ENCODE measurements around the gene PAPOLG.
"Not testable (repeated sequence)": the region's sequence is repeated elsewhere in the genome, so short reads cannot be mapped to it uniquely, and the experiment has no call there.

PAPOLG gene

DNA sequence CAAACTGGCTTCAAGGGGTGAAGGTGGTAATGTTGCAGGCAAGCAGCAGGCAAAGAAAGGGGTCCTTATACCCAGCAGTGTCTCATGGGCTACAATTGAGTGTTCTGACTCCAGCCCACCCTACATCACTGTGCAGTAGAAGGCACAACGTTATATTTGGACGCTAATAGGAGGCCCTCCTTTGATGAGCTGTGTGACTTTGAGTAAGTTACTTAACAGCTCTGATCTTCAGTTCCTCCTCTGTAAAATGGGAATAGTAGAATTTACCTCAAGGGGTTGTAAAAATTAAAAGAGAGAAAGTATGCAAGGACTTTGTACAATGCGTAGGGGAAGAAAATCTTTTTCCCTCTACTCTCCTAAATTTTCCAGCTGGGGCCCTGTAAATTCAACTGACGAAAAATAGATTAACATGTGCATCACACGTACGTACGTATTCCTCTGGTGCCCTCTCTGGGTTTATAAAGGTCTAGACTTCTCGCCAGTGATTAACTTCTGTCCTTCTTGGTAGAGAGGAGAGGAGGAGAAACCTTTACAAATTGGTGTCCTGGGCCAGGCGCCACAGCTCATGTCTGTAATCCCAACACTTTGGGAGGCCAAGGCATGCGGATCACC, 67.7 kb downstream of the PAPOLG start:
- DNase-seq, result no peak

DNA sequence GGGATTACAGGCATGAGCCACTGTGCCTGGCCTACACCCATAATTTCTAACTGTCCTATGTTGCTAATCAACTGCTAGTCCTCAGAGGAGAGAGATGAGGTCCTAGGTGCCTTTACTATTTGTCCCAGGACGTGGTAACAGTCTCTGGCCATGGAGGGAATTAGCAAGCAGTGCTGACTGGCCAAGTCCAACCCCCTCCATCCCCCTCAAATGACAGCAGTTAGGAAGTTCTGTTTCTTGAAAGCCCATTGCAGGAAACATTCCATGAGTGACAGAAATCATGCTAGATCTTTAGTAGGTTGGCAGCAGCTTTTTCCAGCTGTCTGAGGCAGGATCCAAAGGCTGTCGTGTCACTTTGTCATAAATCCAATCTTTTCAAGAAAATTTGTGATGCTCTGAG, 69.6 kb downstream of the PAPOLG start:
- no peak for DNase-seq

DNA sequence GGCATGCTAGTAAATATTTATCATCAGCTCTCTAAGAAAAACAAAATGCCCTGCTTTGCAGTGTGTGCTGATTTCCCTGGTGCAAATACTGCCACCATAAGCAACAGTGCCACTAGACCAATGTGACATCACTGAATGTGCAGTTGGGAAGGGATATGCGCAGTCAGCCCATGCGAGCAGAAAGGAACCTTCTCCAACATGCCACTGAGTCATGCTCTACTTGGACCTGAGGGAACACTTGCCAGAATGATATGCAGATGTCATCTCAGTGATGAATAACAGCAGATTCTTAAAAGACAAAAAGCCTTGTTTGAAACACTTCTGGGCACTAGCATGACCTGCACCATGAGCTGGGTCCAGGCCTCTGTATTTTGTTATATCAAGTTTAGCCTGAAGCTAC, 70.0 kb downstream of the PAPOLG start:
- no peak for DNase-seq

DNA sequence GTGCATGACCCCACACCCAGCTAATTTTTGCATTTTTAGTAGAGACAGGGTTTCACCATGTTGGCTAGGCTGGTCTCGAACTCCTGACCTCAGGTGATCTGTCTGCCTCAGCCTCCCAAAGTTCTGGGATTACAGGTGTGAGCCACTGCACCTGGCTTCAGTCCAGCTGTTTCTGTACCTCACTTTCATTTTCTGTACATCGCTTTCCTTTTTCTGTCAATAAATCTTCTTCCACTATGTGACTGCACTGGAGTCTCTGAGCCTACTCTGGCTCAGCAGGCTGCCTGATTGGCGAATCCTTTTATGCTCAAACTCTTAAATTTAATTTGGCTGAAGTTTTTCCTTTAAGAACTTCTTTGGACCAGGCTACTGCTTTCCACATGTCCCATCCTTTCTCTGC, 70.8 kb downstream of the PAPOLG start:
- DNase-seq, result not testable (repeated sequence)

DNA sequence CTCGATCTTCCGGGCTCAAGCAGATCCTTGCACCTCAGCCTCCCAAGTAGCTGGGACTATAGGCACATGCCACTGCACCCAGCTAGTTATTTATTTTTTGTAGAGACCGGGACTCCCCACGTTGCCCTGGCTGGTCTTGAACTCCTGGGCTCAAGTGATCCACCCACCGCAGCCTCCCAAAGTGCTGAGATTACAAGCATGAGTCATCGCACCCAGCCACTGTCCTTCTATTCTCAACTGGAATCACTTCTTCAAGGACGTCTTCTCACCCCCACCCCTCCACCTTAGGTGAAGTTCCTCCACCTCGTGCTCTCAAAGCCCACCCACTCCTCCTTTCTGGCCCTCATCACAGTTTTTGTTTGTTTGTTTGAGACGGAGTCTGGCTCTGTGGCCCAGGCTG, 71.3 kb downstream of the PAPOLG start:
- DNase-seq, result no peak

DNA sequence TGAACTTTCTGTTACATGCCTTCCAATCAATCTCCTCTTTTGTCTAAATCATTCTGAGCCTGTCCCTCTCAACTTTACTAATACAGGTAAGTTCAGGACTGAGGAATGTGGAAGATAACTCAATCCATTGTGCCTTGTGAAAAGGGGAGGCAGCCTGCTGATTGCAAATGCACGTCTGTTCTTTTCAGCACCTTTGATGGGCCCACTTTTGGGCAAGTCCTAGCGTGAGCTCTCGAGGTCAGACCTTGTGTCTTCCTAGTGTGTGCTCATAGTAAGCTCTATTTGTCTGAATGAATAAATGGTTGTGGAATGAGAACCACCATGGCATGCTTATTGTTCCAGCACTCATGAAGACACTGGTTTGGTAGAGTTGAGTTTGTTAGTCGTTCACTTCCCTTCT, 74.9 kb downstream of the PAPOLG start:
- DNase-seq, result no peak

DNA sequence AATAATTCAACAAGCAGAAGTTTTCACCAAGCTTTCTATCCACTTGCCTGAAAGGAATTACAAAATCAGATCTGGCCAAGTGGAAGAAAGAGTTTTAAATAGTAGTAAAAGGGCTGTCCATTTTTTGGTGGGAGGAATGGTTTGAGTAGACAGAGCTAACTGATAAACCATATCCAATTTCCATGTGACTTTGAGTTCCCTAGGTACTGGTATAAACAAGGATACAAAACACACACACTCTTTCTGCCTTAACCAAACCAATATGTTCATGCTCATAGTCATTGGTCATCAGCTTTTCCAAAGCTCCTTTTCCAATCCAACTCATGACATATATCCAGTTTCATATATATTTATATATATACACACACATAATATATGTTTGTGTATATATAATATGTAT, 75.9 kb downstream of the PAPOLG start:
- no peak for DNase-seq

DNA sequence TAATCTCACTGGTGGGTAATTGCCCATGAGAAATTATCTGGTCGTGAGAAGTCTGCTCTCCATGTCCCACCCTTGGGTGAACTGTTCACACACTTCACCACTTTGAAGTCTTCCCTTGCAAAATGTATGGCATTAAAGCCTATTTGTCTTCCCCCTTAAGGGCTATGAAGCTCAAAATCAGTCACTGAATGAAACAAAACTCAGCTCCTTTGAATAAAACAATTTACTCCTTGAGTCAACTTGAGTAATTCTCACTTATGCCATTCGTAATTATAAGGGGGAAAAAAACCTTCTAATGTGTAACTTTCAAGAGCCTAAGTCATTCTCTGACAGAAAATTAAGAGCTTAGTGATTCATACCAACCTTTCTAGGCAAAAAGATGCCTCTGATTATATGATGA, 76.6 kb downstream of the PAPOLG start:
- DNase-seq, result no peak

DNA sequence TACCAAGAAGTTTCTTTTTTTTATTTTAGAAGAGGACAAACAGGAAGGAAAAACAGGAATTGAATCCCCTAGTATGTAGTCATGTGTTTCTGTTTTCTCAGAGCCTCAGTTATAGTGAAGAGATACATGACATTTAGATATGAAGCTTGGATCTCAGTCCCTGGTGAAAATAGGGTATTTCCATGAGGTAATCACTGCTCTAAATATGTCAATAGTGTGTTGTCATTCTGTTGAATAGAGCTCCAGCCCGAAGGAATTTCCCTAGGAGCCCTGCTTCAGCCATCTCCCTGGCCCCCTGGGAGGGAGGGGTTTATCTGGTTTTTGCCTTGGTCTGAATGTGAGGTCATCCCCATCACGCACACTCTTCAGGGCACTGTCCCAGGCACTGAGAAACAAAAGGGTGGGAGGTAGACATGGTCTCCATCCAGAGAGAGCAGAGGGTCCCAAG, 78.2 kb downstream of the PAPOLG start:
- DNase-seq, result no peak

DNA sequence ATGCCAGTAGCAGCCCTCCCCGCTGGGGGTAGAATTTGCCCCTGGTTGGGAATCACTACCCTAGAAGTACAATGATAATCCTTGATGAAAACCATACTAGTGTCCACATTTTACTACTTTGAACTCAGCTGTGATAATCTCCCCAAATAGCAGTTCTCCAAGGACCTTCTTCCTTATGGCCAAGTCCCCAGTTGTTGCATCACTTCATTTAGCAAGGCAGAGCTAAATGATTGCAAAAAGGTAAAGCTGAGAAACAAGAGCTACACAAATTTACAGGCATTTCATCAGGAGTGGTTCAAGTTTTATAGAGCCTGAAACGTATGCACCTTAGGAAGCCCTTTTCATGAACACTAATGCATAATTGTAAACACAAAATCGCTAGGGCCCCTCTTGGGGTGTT, 80.4 kb downstream of the PAPOLG start:
- no peak for DNase-seq

DNA sequence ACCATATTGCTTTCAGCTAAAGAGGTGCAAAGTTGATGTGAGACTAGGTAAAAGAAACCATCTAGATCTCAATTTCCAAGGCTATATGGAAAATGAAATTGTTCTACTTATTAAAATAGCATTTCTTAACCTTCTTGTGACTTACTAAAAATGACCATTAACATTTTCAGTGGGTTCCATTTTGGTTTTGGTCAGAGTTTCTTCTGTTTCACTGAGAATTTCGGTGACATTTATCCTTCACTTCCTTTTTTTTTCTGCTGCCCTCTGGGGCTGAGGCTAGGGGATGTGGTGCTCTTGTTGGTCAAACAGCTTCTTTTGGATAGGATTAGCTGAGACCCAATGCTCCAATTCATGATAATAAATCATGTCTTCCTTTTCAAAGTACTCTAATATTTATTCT, 81.1 kb downstream of the PAPOLG start:
- DNase-seq, result no peak

DNA sequence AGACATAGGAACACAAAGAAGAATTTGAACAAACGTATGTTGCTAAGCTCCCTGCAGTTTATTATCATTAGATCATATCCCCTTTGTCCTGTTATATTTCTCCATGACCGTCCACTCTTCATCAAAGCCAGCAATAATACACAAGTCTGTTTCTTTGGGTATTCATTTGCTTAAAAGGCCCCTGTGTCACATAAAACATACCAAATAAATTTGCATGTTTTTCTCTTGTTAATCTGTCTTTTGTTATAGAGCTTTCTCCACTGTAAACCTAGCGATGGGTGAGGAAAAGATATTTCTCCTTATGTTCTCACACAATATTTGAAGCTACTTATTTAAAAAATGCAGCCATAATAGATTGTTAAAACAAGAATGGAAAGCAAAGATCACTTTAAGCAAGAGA, 82.4 kb downstream of the PAPOLG start:
- no peak for DNase-seq

DNA sequence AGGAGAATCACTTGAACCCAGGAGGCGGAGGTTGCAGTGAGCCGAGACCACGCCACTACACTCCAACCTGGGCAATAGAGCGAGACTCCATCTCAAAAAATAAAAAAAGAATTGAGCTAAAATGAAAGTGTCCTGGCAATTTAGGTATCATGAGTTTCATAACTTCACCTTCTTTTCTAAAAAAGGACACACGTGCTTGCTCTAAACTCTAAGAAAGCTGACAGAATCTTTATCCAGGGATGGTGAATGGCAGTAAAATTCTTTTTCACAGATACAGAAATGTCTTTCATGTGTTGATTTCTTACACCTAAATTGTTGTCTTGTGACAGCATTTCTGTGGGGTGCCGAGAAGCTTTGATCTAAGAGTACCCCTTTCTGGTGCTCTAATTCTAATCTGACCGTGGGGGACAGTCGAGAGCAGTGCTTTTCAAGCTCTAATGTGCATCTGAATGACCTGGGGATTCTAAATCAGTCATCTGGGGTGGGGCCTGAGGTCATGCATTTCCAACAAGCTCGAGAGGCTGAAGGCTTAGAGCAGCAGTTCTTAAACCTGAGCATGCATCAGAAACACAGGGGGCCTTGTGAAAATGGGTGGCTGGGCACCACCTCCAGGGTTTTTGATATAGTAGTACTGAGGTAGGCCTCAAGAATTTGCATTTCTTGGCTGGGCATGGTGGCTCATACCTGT, 83.2 kb downstream of the PAPOLG start:
- DNase-seq, result no peak

DNA sequence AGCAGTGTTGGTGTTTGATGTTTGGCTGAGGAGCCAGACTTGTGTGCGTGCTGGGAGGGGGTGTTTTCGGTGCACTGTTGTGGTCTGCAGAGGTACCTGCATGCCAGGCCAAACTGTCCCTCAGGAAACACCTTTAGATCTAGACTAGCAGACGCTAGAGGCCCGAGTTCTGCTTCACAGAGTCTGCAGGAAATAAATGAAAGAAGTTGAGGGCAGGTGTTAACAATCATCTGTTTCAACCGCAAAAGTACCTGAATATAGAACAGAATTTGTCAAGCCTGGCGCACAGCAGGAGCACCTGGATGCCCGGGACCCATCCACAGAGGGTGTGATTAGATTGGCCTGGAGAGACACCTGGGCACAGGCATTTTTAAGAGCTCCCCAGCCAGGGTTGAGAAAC, 84.8 kb downstream of the PAPOLG start:
- no peak for DNase-seq

DNA sequence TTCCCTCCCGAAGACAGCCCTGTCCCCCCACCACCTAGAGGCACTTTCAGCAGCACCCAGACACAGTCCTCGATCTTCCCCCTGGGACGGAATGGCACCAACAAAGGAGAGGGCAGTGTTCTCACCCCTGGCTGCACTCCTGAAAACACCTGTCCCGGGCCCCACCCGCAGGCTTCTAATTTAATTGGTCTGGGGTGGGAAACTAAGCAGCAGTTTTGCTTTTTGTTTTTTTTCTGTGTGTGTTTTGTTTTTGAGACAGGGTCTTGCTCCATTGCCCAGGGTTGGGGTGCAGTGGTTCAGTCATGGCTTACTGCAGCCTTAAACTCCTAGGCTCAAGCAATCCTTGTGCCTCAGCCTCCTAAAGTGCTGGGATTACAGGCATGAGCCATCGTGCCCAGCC, 86.9 kb downstream of the PAPOLG start:
- no peak for DNase-seq

DNA sequence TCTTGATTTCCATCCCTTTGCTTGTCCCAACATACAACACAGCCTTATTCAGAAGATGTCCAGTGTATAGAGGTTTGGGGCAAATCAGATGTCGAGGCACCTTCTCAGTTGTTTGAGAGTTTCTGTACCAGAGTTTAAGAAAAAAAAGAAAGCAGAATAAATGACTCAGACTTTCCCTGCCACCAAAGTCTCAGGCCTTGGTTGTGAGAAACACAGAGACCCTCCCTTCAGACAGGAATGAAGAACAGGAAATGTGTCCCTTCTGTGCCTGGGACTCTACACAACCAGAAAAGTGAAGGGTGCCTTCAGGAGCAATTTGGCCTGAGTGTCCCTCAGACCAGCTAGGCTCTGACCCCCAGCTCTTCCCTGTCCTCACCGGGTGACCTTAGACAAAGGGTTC, 88.0 kb downstream of the PAPOLG start:
- no peak for DNase-seq

DNA sequence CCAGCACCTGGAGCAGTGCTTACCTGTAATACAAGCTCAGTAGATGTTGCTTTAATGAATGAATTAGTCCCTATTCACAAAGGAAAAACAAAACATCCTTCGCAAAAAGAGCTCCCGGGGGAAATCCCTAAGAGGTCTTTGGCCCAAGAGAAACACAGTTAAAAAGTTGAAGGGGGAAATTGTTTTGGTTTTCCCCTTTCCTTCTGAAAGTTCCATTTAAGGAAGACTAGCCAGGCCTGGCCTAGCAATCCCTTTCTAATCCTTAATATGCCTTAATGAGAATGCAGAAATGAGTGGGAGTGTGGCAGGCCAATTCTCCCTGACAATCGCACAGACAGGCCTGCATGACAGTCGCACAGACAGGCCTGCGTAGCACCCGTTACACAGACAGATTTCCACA, 91.8 kb downstream of the PAPOLG start:
- DNase-seq, result peak; percentile 3

All from NCI-H82 (cell line).